PC-9 (cell line): ENCODE measurements around the gene ADISSP. TPM values are rescaled to one million over a fixed set of nuclear protein-coding genes. Genes with fewer than 3 reads are reported as not detected.

ENCODE experiments used
- BruUV-seq: library from RNA; stranded (reverse); fragments of 400-500 nt; replicated peaks from 2 replicates; lab custom pipeline; 2021; lab: Mats Ljungman, UMichigan
- CTCF ChIA-PET: fragments of 300-600 bp; sonication (Branson Sonifier 250); formaldehyde crosslinking; loops from one replicate; lab custom pipeline; 2022; ENCODE audit warnings: antibody characterized with exemption; lab: Charles Lee
- POLR2A ChIA-PET: fragments of 300-600 bp; sonication (Branson Sonifier 250); formaldehyde crosslinking; loops from one replicate; lab custom pipeline; 2022; ENCODE audit warnings: antibody characterized with exemption; ENCODE audit not compliant: unreplicated experiment; lab: Charles Lee
- DNase-seq, 2 experiments: peaks; one replicate each; pipeline versions ENCODE4 v3.0.0 to v3.0.0-alpha.2; 2015 to 2022; ENCODE audit warnings: mixed read lengths in 1 of 2
- H2AFZ ChIP-seq: fragments of 200-600 bp; sonication (generic); 2 replicates; pipeline ENCODE4 v1.8.1; 2017; ENCODE audit warnings: antibody characterized with exemption
- H3F3A ChIP-seq: fragments of 200-600 bp; sonication (generic); 2 replicates; pipeline ENCODE4 v1.8.1; 2017; ENCODE audit warnings: antibody characterized with exemption, mild to moderate bottlenecking, low read depth; ENCODE audit not compliant: insufficient read depth
- H3K27ac ChIP-seq: fragments of 200-600 bp; sonication (generic); 2 replicates; pipeline ENCODE4 v1.6.1; 2016; ENCODE audit warnings: mixed run types
- H3K27me3 ChIP-seq: fragments of 200-600 bp; sonication (generic); 2 replicates; pipeline ENCODE4 v1.6.1; 2016; ENCODE audit warnings: low read depth, mixed run types; ENCODE audit not compliant: insufficient read depth
- H3K36me3 ChIP-seq: fragments of 200-600 bp; sonication (generic); 2 replicates; pipeline ENCODE4 v1.6.1; 2016; ENCODE audit warnings: low read depth, mixed run types
- H3K4me1 ChIP-seq: fragments of 200-600 bp; sonication (generic); replicated peaks from 2 replicates; pipeline ENCODE4 v1.6.1; 2016; ENCODE audit warnings: mixed run types; ENCODE audit not compliant: insufficient read depth
- H3K4me2 ChIP-seq: fragments of 200-600 bp; sonication (generic); 2 replicates; pipeline ENCODE4 v1.6.1; 2017; ENCODE audit warnings: mixed run types
- H3K4me3 ChIP-seq: fragments of 200-600 bp; sonication (generic); 2 replicates; pipeline ENCODE4 v1.6.1; 2016; ENCODE audit warnings: mixed run types
- H3K79me2 ChIP-seq: fragments of 200-600 bp; sonication (generic); 2 replicates; pipeline ENCODE4 v1.6.1; 2017; ENCODE audit warnings: low read depth, mixed run types
- H3K9me2 ChIP-seq: fragments of 200-600 bp; sonication (generic); 2 replicates; pipeline ENCODE4 v1.8.1; 2017; ENCODE audit warnings: mild to moderate bottlenecking; ENCODE audit not compliant: insufficient read depth
- H3K9me3 ChIP-seq: fragments of 200-600 bp; sonication (generic); 2 replicates; pipeline ENCODE4 v1.8.1; 2016; ENCODE audit warnings: low read depth; ENCODE audit not compliant: insufficient read depth
- H4K20me1 ChIP-seq: fragments of 200-600 bp; sonication (generic); 2 replicates; pipeline ENCODE4 v1.8.1; 2017; ENCODE audit not compliant: insufficient read depth
- CTCF ChIP-seq: fragments of 200-600 bp; sonication (generic); conservative IDR thresholded peaks from 2 replicates; pipeline ENCODE4 v1.6.1; 2017; ENCODE audit warnings: mixed run types, antibody characterized with exemption, mild to moderate bottlenecking, moderate library complexity
- EZH2 ChIP-seq: fragments of 200-600 bp; sonication (generic); IDR thresholded peaks from 2 replicates; pipeline ENCODE4 v1.8.0; 2017; ENCODE audit warnings: antibody characterized with exemption, low read depth
- intact Hi-C: fragments of 100-400 bp; cut with micrococcal nuclease; formaldehyde crosslinking; loops from one replicate; pipeline ENCODE4 v1.10.0; 2022; ENCODE audit not compliant: unreplicated experiment
- total RNA-seq: library from RNA; stranded (reverse); gene quantifications from 2 replicates; pipeline ENCODE4 v1.2.3, GENCODE V29; 2021

Gene ADISSP
- total RNA-seq, 1 experiment from 2014 or later, result 86.9 TPM

- intact Hi-C loops, result loop anchor here (1.0 kb wide), 2 partner anchors 15 to 24 kb away; partner anchors contain the start of gene AP5S1
- no peak overlapping the region for H3K27ac ChIP-seq
- no peaks in the 10 kb centered on the region for H4K20me1 ChIP-seq
- DNase-seq, result no peak
- H3K4me2 ChIP-seq, result peak overlapping the region; percentile 79
- H3K36me3 ChIP-seq, result no peaks in the 10 kb centered on the region
- H3F3A ChIP-seq, result no peaks in the 10 kb centered on the region
- peaks cover 15% of the 10 kb centered on the region for H3K4me1 ChIP-seq
- BruUV-seq, result no TSS peak
- no peaks in the 10 kb centered on the region for H3K27me3 ChIP-seq
- ChIA-PET CTCF (interaction anchor here (0.6 kb wide), 1 partner anchor 61 kb away, joined by 4 read pairs; no protein-coding TSS in a partner anchor), POLR2A (interaction anchor here (0.6 kb wide), 1 partner anchor 12 kb away, joined by 4 read pairs; no protein-coding TSS in a partner anchor)
- H3K79me2 ChIP-seq, result peaks cover 17% of the 10 kb centered on the region
- peak overlapping the region; percentile 9; the same call in 1 of the 2 replicates for H2AFZ ChIP-seq
- TF ChIP-seq CTCF (no peak), EZH2 (no peak)
- H3K4me3 ChIP-seq, result peak overlapping the region; percentile 95
- H3K9me3 ChIP-seq, result no peaks in the 10 kb centered on the region
- no peaks in the 10 kb centered on the region for H3K9me2 ChIP-seq
Observed at GRCh38 chr20:3796477-3797225, 29.1 kb upstream of the ADISSP start.

GRCh38 chr20:3795511-3796468 lies 28.2 kb upstream of the ADISSP start, which contains the start of gene CDC25B:
Gene CDC25B, plus strand, starts transcription at chr20:3796310. Its CDS starts 222 bp downstream, at chr20:3796532.
- Histone ChIP-seq H3K9me3 (no peaks in the 10 kb centered on the region), H3K9me2 (no peaks in the 10 kb centered on the region), H3K4me1 (peaks cover 15% of the 10 kb centered on the region), H3K4me3 (peak within 1 kb of the TSS; percentile 95), H3K27ac (peak within 1 kb of the TSS; percentile 35; the same call in 1 of the 2 replicates), H3K4me2 (peak within 1 kb of the TSS; percentile 79), H3K27me3 (no peaks in the 10 kb centered on the region), H3K36me3 (no peaks in the 10 kb centered on the region), H2AFZ (peak within 1 kb of the TSS; percentile 92), H4K20me1 (no peaks in the 10 kb centered on the region), H3K79me2 (peaks cover 17% of the 10 kb centered on the region), H3F3A (no peaks in the 10 kb centered on the region)
- TSS peak; percentile 87 for BruUV-seq
- intact Hi-C loops, result loop anchor here (1.0 kb wide), 1 partner anchor 25 kb away; the partner anchor contains the start of gene AP5S1
- ChIA-PET POLR2A (interaction anchor here (0.6 to 0.7 kb wide), 3 partner anchors 8 to 13 kb away, joined by 3 to 5 read pairs (median 4); partner anchors contain the start of gene CENPB), CTCF (interaction anchor here (0.6 kb wide), 1 partner anchor 62 kb away, joined by 4 read pairs; no protein-coding TSS in a partner anchor)
- no peak for TF ChIP-seq EZH2
- TF ChIP-seq CTCF, result peak; percentile 54; the same call in 1 of the 2 replicates
- DNase-seq, result peak; percentile 75 to 91
